ENCODE data around the gene EAPP.

EAPP gene

GRCh38 chr14:34502545-34503225 is 36.8 kb downstream of the EAPP start:
- Histone ChIP-seq H3K36me3 (ENCODE audit: control insufficient read depth in 2 of 2, insufficient read depth in 2 of 2, low read length in 2 of 2) (no peaks in the 10 kb centered on the region), H3K9me3 (ENCODE audit: control insufficient read depth in 2 of 2, low read length in 2 of 2) (no peaks in the 10 kb centered on the region)

GRCh38 chr14:34502001-34502400 is 37.5 kb downstream of the EAPP start:
- Histone ChIP-seq H3K4me1 (ENCODE audit: control insufficient read depth, insufficient read depth, low read length) (peaks cover 8% of the 10 kb centered on the region), H3K27ac (ENCODE audit: low read length) (no peak overlapping the region), H3K27me3 (ENCODE audit: control insufficient read depth in 1 of 2, insufficient read depth in 2 of 2, low read length in 2 of 2) (no peaks in the 10 kb centered on the region), H3K9ac (ENCODE audit: low read length in 2 of 2) (no peak overlapping the region), H3K4me3 (ENCODE audit: low read length in 2 of 2) (no peak overlapping the region), H3K36me3 (ENCODE audit: control insufficient read depth in 2 of 2, insufficient read depth in 2 of 2, low read length in 2 of 2) (no peaks in the 10 kb centered on the region), H3K9me3 (ENCODE audit: control insufficient read depth in 2 of 2, low read length in 2 of 2) (no peaks in the 10 kb centered on the region)

More at GRCh38 chr14:34502545-34503225, 36.8 kb downstream of the EAPP start:
- Histone ChIP-seq H3K4me3 (ENCODE audit: low read length in 2 of 2) (no peak overlapping the region), H3K27me3 (ENCODE audit: control insufficient read depth in 1 of 2, insufficient read depth in 2 of 2, low read length in 2 of 2) (no peaks in the 10 kb centered on the region), H3K9ac (ENCODE audit: low read length in 2 of 2) (no peak overlapping the region), H3K4me1 (ENCODE audit: control insufficient read depth, insufficient read depth, low read length) (peaks cover 2% of the 10 kb centered on the region), H3K27ac (ENCODE audit: low read length) (no peak overlapping the region)

- H3K36me3 ChIP-seq (ENCODE audit: control insufficient read depth in 2 of 2, insufficient read depth in 2 of 2, low read length in 2 of 2) = no peaks in the 10 kb centered on the region
- no peak overlapping the region for H3K4me3 ChIP-seq (ENCODE audit: low read length in 2 of 2)
- H3K27me3 ChIP-seq (ENCODE audit: control insufficient read depth in 1 of 2, insufficient read depth in 2 of 2, low read length in 2 of 2) = no peaks in the 10 kb centered on the region
- H3K4me1 ChIP-seq (ENCODE audit: control insufficient read depth, insufficient read depth, low read length) = peaks cover 15% of the 10 kb centered on the region
- no peaks in the 10 kb centered on the region for H3K9me3 ChIP-seq (ENCODE audit: control insufficient read depth in 2 of 2, low read length in 2 of 2)
- H3K9ac ChIP-seq (ENCODE audit: low read length in 2 of 2) = no peak overlapping the region
- no peak overlapping the region for H3K27ac ChIP-seq (ENCODE audit: low read length)
These were observed 38.4 kb downstream of the EAPP start for GRCh38 chr14:34501004-34501580.

GRCh38 chr14:34498684-34499412 is 40.7 kb downstream of the EAPP start:
- H3K4me3 ChIP-seq (ENCODE audit: low read length in 2 of 2) = no peak overlapping the region
- H3K27ac ChIP-seq (ENCODE audit: low read length) = no peak overlapping the region
- H3K9ac ChIP-seq (ENCODE audit: low read length in 2 of 2) = no peak overlapping the region
- no peaks in the 10 kb centered on the region for H3K36me3 ChIP-seq (ENCODE audit: control insufficient read depth in 2 of 2, insufficient read depth in 2 of 2, low read length in 2 of 2)
- peaks cover 18% of the 10 kb centered on the region for H3K4me1 ChIP-seq (ENCODE audit: control insufficient read depth, insufficient read depth, low read length)
- H3K9me3 ChIP-seq (ENCODE audit: control insufficient read depth in 2 of 2, low read length in 2 of 2) = no peaks in the 10 kb centered on the region
- H3K27me3 ChIP-seq (ENCODE audit: control insufficient read depth in 1 of 2, insufficient read depth in 2 of 2, low read length in 2 of 2) = no peaks in the 10 kb centered on the region

GRCh38 chr14:34496679-34497513 is 42.6 kb downstream of the EAPP start:
- H3K4me3 ChIP-seq (ENCODE audit: low read length in 2 of 2) = peak overlapping the region; percentile 10 to 55
- no peaks in the 10 kb centered on the region for H3K36me3 ChIP-seq (ENCODE audit: control insufficient read depth in 2 of 2, insufficient read depth in 2 of 2, low read length in 2 of 2)
- peak overlapping the region; percentile 97 for H3K27ac ChIP-seq (ENCODE audit: low read length)
- no peaks in the 10 kb centered on the region for H3K9me3 ChIP-seq (ENCODE audit: control insufficient read depth in 2 of 2, low read length in 2 of 2)
- no peaks in the 10 kb centered on the region for H3K27me3 ChIP-seq (ENCODE audit: control insufficient read depth in 1 of 2, insufficient read depth in 2 of 2, low read length in 2 of 2)
- peaks cover 18% of the 10 kb centered on the region for H3K4me1 ChIP-seq (ENCODE audit: control insufficient read depth, insufficient read depth, low read length)
- H3K9ac ChIP-seq (ENCODE audit: low read length in 2 of 2) = peak overlapping the region; percentile 69 to 73

GRCh38 chr14:34496007-34496678 is 43.4 kb downstream of the EAPP start:
- H3K4me3 ChIP-seq (ENCODE audit: low read length in 2 of 2) = no peak overlapping the region
- H3K9ac ChIP-seq (ENCODE audit: low read length in 2 of 2) = no peak overlapping the region
- H3K9me3 ChIP-seq (ENCODE audit: control insufficient read depth in 2 of 2, low read length in 2 of 2) = no peaks in the 10 kb centered on the region
- H3K27ac ChIP-seq (ENCODE audit: low read length) = peak overlapping the region; percentile 97
- no peaks in the 10 kb centered on the region for H3K36me3 ChIP-seq (ENCODE audit: control insufficient read depth in 2 of 2, insufficient read depth in 2 of 2, low read length in 2 of 2)
- H3K4me1 ChIP-seq (ENCODE audit: control insufficient read depth, insufficient read depth, low read length) = peaks cover 18% of the 10 kb centered on the region
- H3K27me3 ChIP-seq (ENCODE audit: control insufficient read depth in 1 of 2, insufficient read depth in 2 of 2, low read length in 2 of 2) = no peaks in the 10 kb centered on the region

GRCh38 chr14:34489324-34489723 is 50.2 kb downstream of the EAPP start:
- Histone ChIP-seq H3K9me3 (ENCODE audit: control insufficient read depth in 2 of 2, low read length in 2 of 2) (no peaks in the 10 kb centered on the region), H3K4me1 (ENCODE audit: control insufficient read depth, insufficient read depth, low read length) (no peaks in the 10 kb centered on the region), H3K4me3 (ENCODE audit: low read length in 2 of 2) (no peak overlapping the region), H3K36me3 (ENCODE audit: control insufficient read depth in 2 of 2, insufficient read depth in 2 of 2, low read length in 2 of 2) (no peaks in the 10 kb centered on the region), H3K27me3 (ENCODE audit: control insufficient read depth in 1 of 2, insufficient read depth in 2 of 2, low read length in 2 of 2) (no peaks in the 10 kb centered on the region), H3K9ac (ENCODE audit: low read length in 2 of 2) (no peak overlapping the region), H3K27ac (ENCODE audit: low read length) (no peak overlapping the region)

- Histone ChIP-seq H3K9ac (ENCODE audit: low read length in 2 of 2) (no peak overlapping the region), H3K4me3 (ENCODE audit: low read length in 2 of 2) (no peak overlapping the region), H3K9me3 (ENCODE audit: control insufficient read depth in 2 of 2, low read length in 2 of 2) (no peaks in the 10 kb centered on the region), H3K36me3 (ENCODE audit: control insufficient read depth in 2 of 2, insufficient read depth in 2 of 2, low read length in 2 of 2) (no peaks in the 10 kb centered on the region), H3K27me3 (ENCODE audit: control insufficient read depth in 1 of 2, insufficient read depth in 2 of 2, low read length in 2 of 2) (no peaks in the 10 kb centered on the region), H3K4me1 (ENCODE audit: control insufficient read depth, insufficient read depth, low read length) (no peaks in the 10 kb centered on the region), H3K27ac (ENCODE audit: low read length) (no peak overlapping the region)
These were observed 51.0 kb downstream of the EAPP start for GRCh38 chr14:34488528-34488927.

GRCh38 chr14:34484726-34485125 is 54.8 kb downstream of the EAPP start:
- Histone ChIP-seq H3K36me3 (ENCODE audit: control insufficient read depth in 2 of 2, insufficient read depth in 2 of 2, low read length in 2 of 2) (no peaks in the 10 kb centered on the region), H3K9me3 (ENCODE audit: control insufficient read depth in 2 of 2, low read length in 2 of 2) (no peaks in the 10 kb centered on the region), H3K9ac (ENCODE audit: low read length in 2 of 2) (no peak overlapping the region), H3K27ac (ENCODE audit: low read length) (no peak overlapping the region), H3K4me3 (ENCODE audit: low read length in 2 of 2) (no peak overlapping the region), H3K4me1 (ENCODE audit: control insufficient read depth, insufficient read depth, low read length) (no peaks in the 10 kb centered on the region), H3K27me3 (ENCODE audit: control insufficient read depth in 1 of 2, insufficient read depth in 2 of 2, low read length in 2 of 2) (no peaks in the 10 kb centered on the region)

- H3K9me3 ChIP-seq (ENCODE audit: control insufficient read depth in 2 of 2, low read length in 2 of 2) = no peaks in the 10 kb centered on the region
- no peak overlapping the region for H3K4me3 ChIP-seq (ENCODE audit: low read length in 2 of 2)
- no peak overlapping the region for H3K27ac ChIP-seq (ENCODE audit: low read length)
- no peaks in the 10 kb centered on the region for H3K36me3 ChIP-seq (ENCODE audit: control insufficient read depth in 2 of 2, insufficient read depth in 2 of 2, low read length in 2 of 2)
- H3K27me3 ChIP-seq (ENCODE audit: control insufficient read depth in 1 of 2, insufficient read depth in 2 of 2, low read length in 2 of 2) = no peaks in the 10 kb centered on the region
- H3K4me1 ChIP-seq (ENCODE audit: control insufficient read depth, insufficient read depth, low read length) = no peaks in the 10 kb centered on the region
- H3K9ac ChIP-seq (ENCODE audit: low read length in 2 of 2) = no peak overlapping the region
These were observed 57.0 kb downstream of the EAPP start for GRCh38 chr14:34482463-34482862.

Data from stomach smooth muscle (tissue), 2 donors.